Liver (tissue), 3 donors: ENCODE data around the gene CALML5.

Experiments used
- CTCF ChIP-seq: fragments of 150-350 bp; IDR thresholded peaks from 2 replicates; pipeline ENCODE4 v1.5.1; 2017; ENCODE audit warnings: improper control_type of control experiment, low read depth, low read length; ENCODE audit not compliant: missing input control
- FOXA1 ChIP-seq: IDR thresholded peaks from 2 replicates; pipeline ENCODE4 v1.6.1; 2016; ENCODE audit warnings: antibody characterized with exemption
- JUND ChIP-seq, 2 donors: IDR thresholded peaks; 2 replicates each; pipeline ENCODE4 v1.6.1; 2016; ENCODE audit warnings: antibody characterized with exemption in 2 of 2
- RAD21 ChIP-seq, 2 donors: IDR thresholded peaks; 2 replicates each; pipeline ENCODE4 v1.6.1; 2016; ENCODE audit warnings: antibody characterized with exemption in 2 of 2, mild to moderate bottlenecking in 2 of 2
- REST ChIP-seq: IDR thresholded peaks from 2 replicates; pipeline ENCODE4 v1.6.1; 2016; ENCODE audit warnings: antibody characterized with exemption, mild to moderate bottlenecking
- SP1 ChIP-seq: IDR thresholded peaks from 2 replicates; pipeline ENCODE4 v1.6.1; 2018; ENCODE audit warnings: antibody characterized with exemption, mild to moderate bottlenecking
- TAF1 ChIP-seq: conservative IDR thresholded peaks from 2 replicates; pipeline ENCODE4 v1.6.1; 2016; ENCODE audit warnings: antibody characterized with exemption, mild to moderate bottlenecking
- YY1 ChIP-seq: IDR thresholded peaks from 2 replicates; pipeline ENCODE4 v1.6.1; 2016; ENCODE audit warnings: antibody characterized with exemption, mild to moderate bottlenecking
- TF ChIP-seq, protein P1 (sequence below): IDR thresholded peaks from 2 replicates; pipeline ENCODE4 v1.6.1; 2016; ENCODE audit warnings: antibody characterized with exemption
- TF ChIP-seq, protein P2 (sequence below): IDR thresholded peaks from 2 replicates; pipeline ENCODE4 v1.6.1; 2016; ENCODE audit warnings: antibody characterized with exemption
- donor health status: healthy.
- donor health status: healthy.

GRCh38 chr10:5538446-5538845 is 39.1 kb upstream of the CALML5 start:
- TF ChIP-seq CTCF (no peak), RAD21 (IDR thresholded peaks at IDR 0.05) (no peak), FOXA1 (no peak), JUND (IDR thresholded peaks at IDR 0.05) (no peak), SP1 (no peak), YY1 (no peak), TAF1 (no peak), REST (no peak)
- TF ChIP-seq, protein P1, sequence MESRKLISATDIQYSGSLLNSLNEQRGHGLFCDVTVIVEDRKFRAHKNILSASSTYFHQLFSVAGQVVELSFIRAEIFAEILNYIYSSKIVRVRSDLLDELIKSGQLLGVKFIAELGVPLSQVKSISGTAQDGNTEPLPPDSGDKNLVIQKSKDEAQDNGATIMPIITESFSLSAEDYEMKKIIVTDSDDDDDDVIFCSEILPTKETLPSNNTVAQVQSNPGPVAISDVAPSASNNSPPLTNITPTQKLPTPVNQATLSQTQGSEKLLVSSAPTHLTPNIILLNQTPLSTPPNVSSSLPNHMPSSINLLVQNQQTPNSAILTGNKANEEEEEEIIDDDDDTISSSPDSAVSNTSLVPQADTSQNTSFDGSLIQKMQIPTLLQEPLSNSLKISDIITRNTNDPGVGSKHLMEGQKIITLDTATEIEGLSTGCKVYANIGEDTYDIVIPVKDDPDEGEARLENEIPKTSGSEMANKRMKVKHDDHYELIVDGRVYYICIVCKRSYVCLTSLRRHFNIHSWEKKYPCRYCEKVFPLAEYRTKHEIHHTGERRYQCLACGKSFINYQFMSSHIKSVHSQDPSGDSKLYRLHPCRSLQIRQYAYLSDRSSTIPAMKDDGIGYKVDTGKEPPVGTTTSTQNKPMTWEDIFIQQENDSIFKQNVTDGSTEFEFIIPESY: no peak
- TF ChIP-seq, protein P2, sequence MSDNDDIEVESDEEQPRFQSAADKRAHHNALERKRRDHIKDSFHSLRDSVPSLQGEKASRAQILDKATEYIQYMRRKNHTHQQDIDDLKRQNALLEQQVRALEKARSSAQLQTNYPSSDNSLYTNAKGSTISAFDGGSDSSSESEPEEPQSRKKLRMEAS: no peak
